GM19099 (cell line): ENCODE results near the gene ASPRV1.

Experiments used
- POLR2A ChIP-seq: IDR thresholded peaks from 3 replicates; pipeline ENCODE4 v1.6.1; 2011; ENCODE audit warnings: low read depth; ENCODE audit not compliant: insufficient read length; ENCODE audit errors: extremely low read depth

Gene ASPRV1

GRCh38 chr2:69961496-69961895 lies at the start of gene ASPRV1:
ASPRV1 (minus strand) TSS chr2:69961631; CDS start chr2:69961436, 195 bp downstream.
- no peak for TF ChIP-seq POLR2A

DNA sequence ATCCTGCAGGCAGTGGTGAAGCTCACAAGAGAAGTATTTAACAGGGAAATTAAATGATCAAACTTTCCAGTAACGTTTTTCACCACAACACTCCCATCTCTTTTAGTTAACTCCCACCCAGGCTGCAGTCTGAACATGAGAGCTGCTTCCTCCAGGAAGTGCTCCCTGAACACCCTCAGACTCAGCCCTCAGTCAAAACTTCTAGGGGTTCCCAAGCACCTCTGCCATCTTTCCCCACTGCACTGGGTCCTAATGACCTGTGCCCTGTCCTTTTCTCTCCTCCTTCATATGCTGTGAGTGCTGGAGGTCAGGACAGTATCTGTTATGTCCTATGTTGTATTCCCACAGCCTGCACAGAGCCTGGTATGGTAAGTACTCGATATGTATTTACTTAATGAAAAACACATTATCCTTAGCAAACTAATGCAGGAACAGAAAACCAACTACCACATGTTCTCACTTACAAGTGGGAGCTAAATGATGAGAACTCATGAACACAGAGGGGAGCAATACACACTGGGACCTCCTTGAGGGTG lies 49.2 kb upstream of the ASPRV1 start:
- no peak for TF ChIP-seq POLR2A

- no peak for TF ChIP-seq POLR2A
Measured at GRCh38 chr2:70009762-70010575, 48.5 kb upstream of the ASPRV1 start.

DNA sequence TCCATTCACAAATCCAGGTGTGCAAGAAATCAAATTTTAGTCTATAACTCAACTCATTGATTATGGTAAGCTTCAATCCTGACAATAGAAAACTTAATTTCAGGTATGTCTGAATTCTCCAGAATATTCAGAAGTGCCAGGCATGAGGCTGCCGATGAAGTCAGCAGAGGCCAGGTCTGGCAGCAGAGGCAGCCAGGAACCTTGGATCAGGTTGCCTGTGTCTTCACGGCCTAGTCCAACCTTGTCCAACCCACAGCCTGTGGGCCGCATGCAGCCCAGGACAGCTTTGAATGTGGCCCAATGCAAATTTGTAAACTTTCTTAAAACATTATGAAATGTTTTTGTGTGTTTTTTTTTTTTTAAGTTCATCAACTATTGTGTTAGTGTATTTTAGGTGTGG lies 46.9 kb upstream of the ASPRV1 start:
- TF ChIP-seq POLR2A, result no peak

DNA sequence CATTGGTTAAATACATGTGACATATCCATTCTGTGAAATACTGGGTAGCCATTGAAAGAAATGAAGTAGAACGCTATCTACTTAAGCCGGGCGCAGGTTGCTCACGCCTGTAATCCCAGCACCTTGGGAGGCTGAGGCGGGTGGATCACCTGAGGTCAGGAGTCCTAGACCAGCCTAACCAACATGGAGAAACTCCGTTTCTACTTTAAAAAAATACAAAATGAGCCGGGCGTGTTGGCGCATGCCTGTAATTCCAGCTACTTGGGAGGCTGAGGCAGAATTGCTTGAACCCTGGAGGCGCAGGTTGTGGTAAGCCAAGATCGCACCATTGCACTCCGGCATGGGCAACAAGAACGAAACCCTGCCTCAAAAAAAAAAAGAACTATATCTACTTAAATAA lies 45.7 kb upstream of the ASPRV1 start:
- no peak for TF ChIP-seq POLR2A

GRCh38 chr2:70006447-70006784 lies 45.0 kb upstream of the ASPRV1 start:
- TF ChIP-seq POLR2A, result no peak

GRCh38 chr2:70005752-70006446 lies 44.5 kb upstream of the ASPRV1 start:
- TF ChIP-seq POLR2A, result no peak

DNA sequence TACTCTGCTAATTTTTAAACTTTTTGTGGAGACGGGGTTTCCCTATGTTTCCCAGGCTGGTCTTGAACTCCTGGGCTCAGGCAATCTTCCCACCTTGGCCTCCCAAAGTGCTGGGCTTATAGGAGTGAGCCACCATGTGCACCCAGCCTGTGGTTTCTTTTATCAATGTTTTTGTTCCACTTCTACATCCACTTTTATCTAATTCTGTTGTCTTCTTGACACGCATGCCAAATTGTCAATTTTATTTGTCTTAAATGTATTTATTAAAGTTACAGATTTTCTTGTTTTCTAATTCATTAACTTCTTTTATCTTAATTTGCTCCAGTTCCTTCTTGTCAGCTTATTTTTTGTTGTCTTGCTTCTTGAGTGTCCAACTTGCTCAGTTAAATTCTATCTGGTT lies 43.8 kb upstream of the ASPRV1 start:
- TF ChIP-seq POLR2A, result no peak

DNA sequence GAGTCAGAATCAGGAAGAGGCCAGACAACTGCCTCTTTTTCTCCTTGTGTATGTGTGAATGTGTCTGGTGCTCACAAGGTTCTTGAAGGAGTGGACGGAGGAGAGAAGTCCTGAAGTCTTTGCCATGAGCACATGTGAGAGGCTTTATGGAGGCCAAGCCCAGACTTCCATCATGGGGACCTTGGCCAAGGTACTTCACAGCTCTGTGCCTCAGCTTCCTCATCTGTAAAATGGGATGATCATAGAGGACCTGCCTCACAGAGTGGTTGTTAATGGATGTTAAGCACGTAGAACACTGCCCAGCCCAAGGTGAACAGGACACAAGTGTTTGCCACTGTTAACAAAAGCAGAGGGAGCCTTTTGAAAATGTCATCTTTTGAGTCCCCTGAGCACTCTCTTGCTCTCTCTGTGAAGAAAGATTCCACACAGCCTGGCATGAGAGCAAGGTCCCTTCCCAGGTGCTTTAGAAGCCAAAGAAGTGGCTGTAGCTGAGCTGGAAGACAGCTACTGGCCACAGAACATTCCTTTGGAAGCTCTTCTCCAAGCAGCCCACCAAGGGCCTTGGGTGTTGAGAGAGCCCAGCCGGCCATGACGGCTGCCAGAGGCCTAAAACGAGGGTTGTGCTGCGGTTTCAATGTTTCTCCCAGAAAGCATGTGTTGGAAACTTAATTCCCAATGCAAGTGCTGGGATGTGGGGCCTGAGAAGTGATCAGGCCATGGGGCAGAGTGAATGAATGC lies 41.8 kb upstream of the ASPRV1 start:
- TF ChIP-seq POLR2A, result no peak

- no peak for TF ChIP-seq POLR2A
Measured at GRCh38 chr2:70002241-70002899, 40.9 kb upstream of the ASPRV1 start.

DNA sequence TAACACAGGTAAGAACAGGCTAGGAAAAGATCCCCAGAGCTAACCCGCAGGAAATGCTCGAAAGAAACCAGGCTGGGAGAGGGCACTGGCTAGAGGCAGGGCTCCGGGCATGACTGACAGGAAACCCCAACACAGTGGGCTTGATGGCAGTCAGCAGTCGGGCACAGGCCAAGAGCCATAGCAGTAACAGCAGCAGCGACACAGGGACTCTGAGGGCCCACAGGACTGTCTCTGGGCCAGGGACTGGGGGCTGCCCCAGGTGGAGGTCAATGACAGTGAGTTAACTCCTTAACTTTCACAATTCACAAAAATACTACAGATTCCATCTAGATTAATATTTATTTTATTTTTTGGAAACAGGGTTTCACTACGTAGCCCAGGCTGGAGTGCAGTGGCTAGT lies 37.3 kb upstream of the ASPRV1 start:
- no peak for TF ChIP-seq POLR2A

DNA sequence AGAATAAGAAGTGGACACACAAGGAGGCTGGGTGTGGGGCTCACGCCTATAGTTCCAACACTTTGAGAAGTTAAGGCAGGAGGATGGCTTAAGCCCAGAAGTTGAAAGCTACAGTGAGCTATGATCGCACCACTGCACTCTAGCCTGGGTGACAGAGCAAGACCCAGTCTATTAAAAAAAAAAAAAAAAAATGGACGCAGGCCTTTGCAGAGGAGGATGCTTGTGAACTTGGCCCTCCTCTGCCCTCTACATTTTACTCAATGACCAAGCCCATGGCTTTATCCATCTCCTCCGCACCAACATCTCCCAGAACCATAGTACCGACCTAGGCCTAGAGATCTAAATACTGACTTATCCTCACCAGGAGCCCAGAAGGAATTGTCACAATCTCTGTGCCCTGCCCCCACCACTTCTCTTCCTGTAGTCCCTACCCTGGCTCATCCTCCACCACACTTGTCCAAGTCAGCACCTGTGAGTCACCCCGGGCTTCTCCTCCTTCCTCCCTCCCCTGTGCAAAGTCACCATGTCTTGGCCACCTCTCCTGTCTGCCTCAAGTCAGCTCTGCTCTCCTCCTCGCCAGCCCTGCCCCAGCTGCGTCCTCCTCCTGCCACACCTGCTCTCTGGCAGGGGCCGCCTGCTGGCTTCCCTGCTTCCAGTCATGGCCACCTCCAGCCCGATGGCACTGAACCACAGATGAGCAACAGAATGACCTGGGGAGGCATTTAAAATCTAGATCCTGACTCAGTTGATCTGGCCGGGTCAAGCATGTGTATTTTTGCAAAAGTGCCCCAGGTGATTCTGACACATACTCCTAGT lies 35.8 kb upstream of the ASPRV1 start:
- no peak for TF ChIP-seq POLR2A

DNA sequence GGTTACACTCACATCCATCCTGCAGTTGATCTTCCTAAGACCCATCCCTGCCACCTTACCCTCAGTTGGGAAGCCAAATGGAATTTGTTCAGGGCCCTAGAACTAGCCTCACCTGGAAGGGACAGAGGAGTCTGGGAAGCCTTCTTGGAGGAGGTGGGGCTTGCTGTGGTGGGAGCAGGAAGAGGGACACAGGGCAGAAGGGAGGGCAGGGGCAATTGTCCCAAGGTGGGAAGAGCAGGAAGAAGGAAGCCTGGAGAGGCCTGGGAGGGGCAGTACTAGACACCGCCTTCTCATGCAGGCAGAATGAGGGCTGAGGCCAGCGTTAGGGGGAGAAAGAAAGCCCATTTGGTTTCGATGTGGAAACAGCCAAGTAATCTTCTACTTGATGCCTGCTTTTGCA lies 34.1 kb upstream of the ASPRV1 start:
- no peak for TF ChIP-seq POLR2A

DNA sequence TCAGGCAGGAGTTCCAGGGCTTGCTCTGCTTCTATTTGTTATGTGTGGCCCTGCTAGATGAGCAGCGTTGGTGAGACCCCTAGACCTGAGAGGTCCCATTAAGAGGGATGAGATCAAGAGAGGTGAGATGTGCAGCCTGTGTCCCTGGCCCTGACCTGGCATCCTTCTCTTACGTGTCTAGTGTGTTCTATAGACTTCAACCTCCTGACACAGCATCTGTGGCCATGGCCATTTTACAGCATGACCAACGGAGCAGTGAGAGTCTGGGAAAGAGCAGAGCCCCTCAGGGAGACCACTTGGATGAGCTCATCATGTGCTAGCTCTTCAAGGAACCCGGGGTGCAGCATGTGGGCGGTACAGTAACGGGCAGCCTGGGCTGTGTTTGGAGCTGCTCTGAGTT lies 32.7 kb upstream of the ASPRV1 start:
- no peak for TF ChIP-seq POLR2A

- no peak for TF ChIP-seq POLR2A
Measured at GRCh38 chr2:69993708-69994107, 32.3 kb upstream of the ASPRV1 start.

- no peak for TF ChIP-seq POLR2A
Measured at GRCh38 chr2:69993048-69993565, 31.7 kb upstream of the ASPRV1 start.
